ENCODE results near the gene SOAT1. TPM values are rescaled to one million over a fixed set of nuclear protein-coding genes. Genes with fewer than 3 reads are reported as not detected.
"Not testable (repeated sequence)": the region's sequence is repeated elsewhere in the genome, so short reads cannot be mapped to it uniquely, and the experiment has no call there.

Gene SOAT1
- 52.2 and 54.4 TPM in 2 replicates for total RNA-seq

- H3K9me3 Mint-ChIP-seq: no peaks in the 10 kb centered on the region
- H3K27me3 Mint-ChIP-seq: no peaks in the 10 kb centered on the region
- peak; percentile 98 for DNase-seq
- peaks cover 13% of the 10 kb centered on the region for H3K36me3 Mint-ChIP-seq (ENCODE audit: low read depth)
- H3K27ac Mint-ChIP-seq: peak within 1 kb of the TSS; percentile 83
- H3K4me1 Mint-ChIP-seq: peaks cover 33% of the 10 kb centered on the region
- intact Hi-C loops (cut with micrococcal nuclease): loop anchor here (1.0 to 5.0 kb wide), 6 partner anchors 63 to 566 kb away; partner anchors contain the start of gene RALGPS2
- peak within 1 kb of the TSS; percentile 89 for H3K4me3 Mint-ChIP-seq
Observed at GRCh38 chr1:179293340-179294327, at the start of gene SOAT1. TSS of gene SOAT1 (plus strand) at chr1:179293797. CDS start at chr1:179302685, 8,888 bp downstream.

GRCh38 chr1:179245426-179245825 is 48.2 kb upstream of the SOAT1 start:
- intact Hi-C loops (cut with micrococcal nuclease); DNase-seq; H3K27me3 Mint-ChIP-seq; H3K27ac Mint-ChIP-seq; H3K9me3 Mint-ChIP-seq; H3K4me1 Mint-ChIP-seq; H3K36me3 Mint-ChIP-seq (ENCODE audit: low read depth); H3K4me3 Mint-ChIP-seq: not testable (repeated sequence)

DNA sequence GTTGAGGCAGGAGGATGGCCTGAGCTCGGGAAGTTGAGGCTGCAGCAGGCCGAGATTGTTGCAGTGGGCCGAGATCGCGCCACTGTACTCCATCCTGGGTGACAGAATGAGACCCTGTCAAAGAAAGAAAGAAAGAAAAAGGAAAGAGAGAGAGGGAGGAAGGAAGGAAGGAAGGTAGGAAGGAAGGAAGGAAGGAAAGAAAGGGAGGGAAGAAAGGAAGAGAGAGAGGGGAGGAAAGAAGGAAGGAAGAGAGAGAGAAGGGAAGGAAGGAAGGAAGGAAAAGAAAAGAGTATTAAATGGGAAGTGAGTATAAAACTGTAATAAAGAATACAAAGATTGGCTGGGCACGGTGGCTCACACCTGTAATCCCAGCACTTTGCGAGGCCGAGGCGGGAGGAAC is 45.7 kb upstream of the SOAT1 start:
- intact Hi-C loops (cut with micrococcal nuclease): no loop called here
- H3K27ac Mint-ChIP-seq: no peak overlapping the region
- H3K4me1 Mint-ChIP-seq: no peaks in the 10 kb centered on the region
- H3K36me3 Mint-ChIP-seq (ENCODE audit: low read depth): no peaks in the 10 kb centered on the region
- H3K27me3 Mint-ChIP-seq: no peaks in the 10 kb centered on the region
- no peaks in the 10 kb centered on the region for H3K9me3 Mint-ChIP-seq
- no peak overlapping the region for H3K4me3 Mint-ChIP-seq
- no peak for DNase-seq

- H3K36me3 Mint-ChIP-seq (ENCODE audit: low read depth): no peaks in the 10 kb centered on the region
- intact Hi-C loops (cut with micrococcal nuclease): loop anchor here (2.0 kb wide), 1 partner anchor 117 kb away; no protein-coding TSS in a partner anchor
Observed at GRCh38 chr1:179251675-179252074, 41.9 kb upstream of the SOAT1 start.

DNA sequence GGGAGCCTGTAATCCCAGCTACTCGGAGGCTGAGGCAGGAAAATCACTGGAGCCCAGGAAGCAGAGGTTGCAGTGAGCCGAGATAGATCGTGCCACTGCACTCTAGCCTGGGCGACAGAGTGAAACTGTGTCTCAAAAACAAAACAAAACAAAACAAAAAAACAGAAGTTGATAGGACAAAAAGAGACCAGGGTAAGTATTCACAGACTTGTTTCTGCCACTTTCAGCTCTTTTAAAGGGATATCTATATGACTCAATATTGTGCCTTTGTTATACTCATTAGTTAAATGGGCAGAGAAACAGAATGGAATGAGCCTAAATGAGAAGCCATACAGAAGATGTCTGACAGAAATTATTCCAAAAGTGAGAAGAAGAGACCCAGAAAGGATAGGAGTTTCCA is 41.0 kb upstream of the SOAT1 start:
- Mint-ChIP-seq H3K4me3 (no peak overlapping the region), H3K9me3 (no peaks in the 10 kb centered on the region), H3K36me3 (ENCODE audit: low read depth) (no peaks in the 10 kb centered on the region), H3K4me1 (no peaks in the 10 kb centered on the region), H3K27me3 (no peaks in the 10 kb centered on the region), H3K27ac (no peak overlapping the region)
- DNase-seq: no peak
- intact Hi-C loops (cut with micrococcal nuclease): no loop called here

More at GRCh38 chr1:179251675-179252074, 41.9 kb upstream of the SOAT1 start:
- no peaks in the 10 kb centered on the region for H3K27me3 Mint-ChIP-seq
- H3K9me3 Mint-ChIP-seq: no peaks in the 10 kb centered on the region
- no peaks in the 10 kb centered on the region for H3K4me1 Mint-ChIP-seq
- no peak overlapping the region for H3K4me3 Mint-ChIP-seq
- DNase-seq: no peak
- no peak overlapping the region for H3K27ac Mint-ChIP-seq

DNA sequence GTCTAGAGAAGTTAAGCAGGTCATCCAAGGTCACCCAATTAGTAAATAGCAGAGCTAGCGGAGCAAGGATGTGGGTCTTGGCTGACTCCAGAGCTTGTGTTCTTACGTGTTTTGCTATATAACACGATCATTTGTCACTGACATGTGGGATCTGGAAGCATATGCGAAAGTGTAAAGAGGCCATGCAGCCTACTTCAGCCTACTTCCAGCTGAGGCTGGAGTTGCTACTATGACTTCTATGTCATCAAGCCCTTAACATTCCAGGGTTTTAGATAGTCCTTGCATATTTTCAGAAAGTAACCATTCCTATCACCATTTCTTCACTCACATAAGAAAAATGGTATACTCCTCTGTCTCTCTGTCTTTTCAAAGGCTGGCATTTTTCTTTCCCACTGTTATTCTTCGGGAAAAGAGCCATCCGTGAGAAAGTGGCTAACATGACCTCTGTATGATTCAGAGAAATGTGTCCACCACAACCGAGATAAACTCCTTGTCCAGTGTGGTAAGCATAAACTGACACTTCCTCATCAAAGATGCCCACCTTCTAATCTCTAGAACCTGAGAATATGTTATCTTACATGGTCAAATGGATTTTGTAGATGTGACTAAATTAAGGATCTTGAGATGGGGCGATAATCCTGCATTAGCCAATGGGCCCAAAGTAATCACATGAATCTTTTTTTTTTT is 40.2 kb upstream of the SOAT1 start:
- H3K27me3 Mint-ChIP-seq: no peaks in the 10 kb centered on the region
- H3K4me1 Mint-ChIP-seq: no peaks in the 10 kb centered on the region
- H3K4me3 Mint-ChIP-seq: no peak overlapping the region
- DNase-seq: no peak
- no peaks in the 10 kb centered on the region for H3K9me3 Mint-ChIP-seq
- H3K27ac Mint-ChIP-seq: no peak overlapping the region
- no peaks in the 10 kb centered on the region for H3K36me3 Mint-ChIP-seq (ENCODE audit: low read depth)
- intact Hi-C loops (cut with micrococcal nuclease): no loop called here

DNA sequence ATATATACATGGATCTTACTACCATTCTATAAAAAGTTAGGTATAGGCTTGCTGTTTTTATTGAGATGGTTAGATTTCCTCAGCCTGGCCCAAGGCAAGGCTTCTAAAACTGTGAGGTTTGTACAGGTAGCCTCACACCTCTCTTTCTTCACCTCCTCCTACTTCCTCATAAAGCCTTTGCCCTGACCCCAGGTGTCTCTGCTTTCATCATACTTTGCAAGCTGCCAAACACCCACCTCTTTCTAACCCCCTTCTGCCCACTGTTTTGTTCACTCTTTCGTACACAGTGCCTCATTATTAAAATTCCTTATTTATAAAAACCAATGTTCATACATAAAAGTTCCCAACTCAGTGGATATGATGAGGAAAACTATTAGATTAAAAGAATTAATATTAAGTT is 31.4 kb upstream of the SOAT1 start:
- DNase-seq: no peak
- no peaks in the 10 kb centered on the region for H3K9me3 Mint-ChIP-seq
- intact Hi-C loops (cut with micrococcal nuclease): no loop called here
- H3K27me3 Mint-ChIP-seq: no peaks in the 10 kb centered on the region
- H3K36me3 Mint-ChIP-seq (ENCODE audit: low read depth): no peaks in the 10 kb centered on the region
- H3K4me3 Mint-ChIP-seq: no peak overlapping the region
- H3K27ac Mint-ChIP-seq: no peak overlapping the region
- no peaks in the 10 kb centered on the region for H3K4me1 Mint-ChIP-seq

DNA sequence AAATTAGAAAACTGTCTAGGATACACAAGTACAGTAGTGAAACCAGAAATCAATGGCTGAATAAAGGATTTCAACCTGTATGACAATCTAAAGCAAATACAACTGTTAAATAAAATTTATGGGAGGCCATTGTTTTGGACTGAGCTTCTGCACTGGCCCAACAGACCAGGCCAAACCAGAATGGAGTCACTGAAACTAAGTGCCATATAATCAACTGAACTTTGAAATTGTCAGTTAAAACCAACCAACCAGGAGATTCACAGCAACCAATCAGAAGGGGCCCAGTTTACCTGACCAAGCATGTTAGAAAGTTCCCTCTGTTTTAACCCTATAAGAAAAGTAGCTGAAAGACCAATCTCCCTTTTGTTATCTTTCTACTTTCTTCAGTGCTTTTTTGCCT is 30.5 kb upstream of the SOAT1 start:
- DNase-seq: no peak
- Mint-ChIP-seq H3K4me3 (no peak overlapping the region), H3K4me1 (no peaks in the 10 kb centered on the region), H3K27ac (no peak overlapping the region), H3K36me3 (ENCODE audit: low read depth) (no peaks in the 10 kb centered on the region), H3K9me3 (no peaks in the 10 kb centered on the region), H3K27me3 (no peaks in the 10 kb centered on the region)
- intact Hi-C loops (cut with micrococcal nuclease): no loop called here

GRCh38 chr1:179264507-179264906 is 29.1 kb upstream of the SOAT1 start:
- no peak for DNase-seq
- Mint-ChIP-seq H3K4me3 (no peak overlapping the region), H3K27me3 (no peaks in the 10 kb centered on the region), H3K4me1 (no peaks in the 10 kb centered on the region), H3K27ac (no peak overlapping the region), H3K9me3 (no peaks in the 10 kb centered on the region), H3K36me3 (ENCODE audit: low read depth) (no peaks in the 10 kb centered on the region)
- intact Hi-C loops (cut with micrococcal nuclease): no loop called here

DNA sequence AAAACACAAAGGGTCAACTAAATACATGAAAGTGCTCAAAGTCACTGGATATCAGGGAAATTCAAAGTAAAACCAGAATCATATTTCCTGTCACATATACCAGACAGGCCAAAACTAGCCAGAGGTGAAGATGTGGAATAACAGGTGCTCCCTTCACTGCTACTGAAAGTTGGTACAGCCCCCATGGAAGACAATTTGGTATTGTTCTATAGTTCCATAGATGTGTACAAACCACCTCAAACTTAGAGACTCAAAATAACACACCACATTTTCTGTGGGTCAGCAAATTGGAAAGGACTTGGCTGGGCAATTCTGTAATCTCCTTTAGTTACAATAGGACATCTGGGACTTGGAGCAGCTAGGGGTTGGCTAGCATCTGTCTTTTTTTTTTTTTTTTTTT is 24.5 kb upstream of the SOAT1 start:
- DNase-seq: no peak
- no peak overlapping the region for H3K4me3 Mint-ChIP-seq
- no peaks in the 10 kb centered on the region for H3K36me3 Mint-ChIP-seq (ENCODE audit: low read depth)
- intact Hi-C loops (cut with micrococcal nuclease): no loop called here
- H3K27ac Mint-ChIP-seq: no peak overlapping the region
- H3K4me1 Mint-ChIP-seq: no peaks in the 10 kb centered on the region
- no peaks in the 10 kb centered on the region for H3K9me3 Mint-ChIP-seq
- no peaks in the 10 kb centered on the region for H3K27me3 Mint-ChIP-seq

DNA sequence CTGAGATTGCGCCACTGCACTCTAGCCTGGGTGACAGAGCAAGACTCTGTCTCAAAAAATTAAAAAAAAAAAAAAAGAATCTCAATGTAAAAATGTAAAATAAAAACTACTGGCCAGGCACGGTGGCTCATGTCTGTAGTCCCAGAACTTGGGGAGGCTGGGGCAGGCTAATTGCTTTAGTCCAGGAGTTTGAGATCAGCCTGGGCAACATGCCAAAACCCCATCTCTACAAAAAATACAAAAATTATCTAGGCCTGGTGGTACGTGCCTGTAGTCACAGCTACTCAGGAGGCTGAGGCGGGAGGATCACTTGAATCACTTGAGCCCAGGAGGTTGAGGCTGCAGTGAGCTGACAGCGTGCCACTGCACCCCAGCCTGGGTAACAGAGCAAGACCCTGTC is 19.2 kb upstream of the SOAT1 start:
- H3K4me1 Mint-ChIP-seq; H3K27me3 Mint-ChIP-seq; H3K36me3 Mint-ChIP-seq (ENCODE audit: low read depth); intact Hi-C loops (cut with micrococcal nuclease); H3K9me3 Mint-ChIP-seq; H3K4me3 Mint-ChIP-seq; H3K27ac Mint-ChIP-seq; DNase-seq: not testable (repeated sequence)

GRCh38 chr1:179278920-179279319 is 14.7 kb upstream of the SOAT1 start:
- no peaks in the 10 kb centered on the region for H3K4me1 Mint-ChIP-seq
- DNase-seq: no peak
- intact Hi-C loops (cut with micrococcal nuclease): no loop called here
- no peaks in the 10 kb centered on the region for H3K36me3 Mint-ChIP-seq (ENCODE audit: low read depth)
- no peaks in the 10 kb centered on the region for H3K27me3 Mint-ChIP-seq
- no peak overlapping the region for H3K27ac Mint-ChIP-seq
- peaks cover 4% of the 10 kb centered on the region for H3K9me3 Mint-ChIP-seq
- no peak overlapping the region for H3K4me3 Mint-ChIP-seq

- H3K4me3 Mint-ChIP-seq: no peak overlapping the region
- H3K4me1 Mint-ChIP-seq: no peaks in the 10 kb centered on the region
- no peak for DNase-seq
- H3K27me3 Mint-ChIP-seq: no peaks in the 10 kb centered on the region
- H3K27ac Mint-ChIP-seq: no peak overlapping the region
- intact Hi-C loops (cut with micrococcal nuclease): no loop called here
- no peaks in the 10 kb centered on the region for H3K36me3 Mint-ChIP-seq (ENCODE audit: low read depth)
- H3K9me3 Mint-ChIP-seq: peaks cover 1% of the 10 kb centered on the region
Observed at GRCh38 chr1:179283992-179284391, 9.6 kb upstream of the SOAT1 start.

DNA sequence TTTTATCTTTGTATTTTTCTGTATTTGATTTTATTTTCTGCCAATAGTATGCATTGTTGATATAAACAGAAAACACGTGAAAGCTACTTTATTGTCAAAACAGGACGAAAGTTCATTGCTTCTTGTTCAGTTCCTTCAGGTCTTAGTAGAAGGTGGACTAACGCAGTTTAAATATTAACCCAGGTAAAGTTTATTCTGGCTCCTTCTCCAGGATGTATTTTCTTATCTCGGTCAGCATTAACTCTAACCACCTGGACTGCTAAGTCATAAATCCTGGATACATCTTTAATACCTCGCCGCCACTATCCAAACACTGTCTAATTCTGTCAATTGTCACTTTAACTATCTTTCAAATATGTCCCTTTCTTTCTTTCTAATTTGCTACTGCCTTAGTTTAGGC is 5.7 kb upstream of the SOAT1 start:
- no peaks in the 10 kb centered on the region for H3K36me3 Mint-ChIP-seq (ENCODE audit: low read depth)
- intact Hi-C loops (cut with micrococcal nuclease): no loop called here

More for the DNA sequence above, 5.7 kb upstream of the SOAT1 start:
- Mint-ChIP-seq H3K4me3 (no peak overlapping the region), H3K27ac (no peak overlapping the region), H3K9me3 (no peaks in the 10 kb centered on the region), H3K4me1 (no peaks in the 10 kb centered on the region), H3K27me3 (no peaks in the 10 kb centered on the region)
- DNase-seq: no peak

All from activated CD4-positive, alpha-beta T cell treated with anti-CD3 and anti-CD28 coated beads, Interleukin-2, amount 10 ng/mL, durations not matched to agents 24 days and 14 days (primary cell).